ENCODE results near the gene STBD1.

GRCh38 chr4:76313547-76313946 lies 7.0 kb downstream of the STBD1 start:
- TF ChIP-seq CTCF (conservative IDR thresholded peaks at IDR 0.05; ENCODE audit: low read depth, low read length) (no peak), EZH2 (IDR thresholded peaks at IDR 0.05; ENCODE audit: borderline replicate concordance, low read depth, low read length, poor library complexity, severe bottlenecking) (no peak)

All from A673 (cell line).